ENCODE results near the gene LINC00305. TPM values are rescaled to one million over a fixed set of nuclear protein-coding genes. Genes with fewer than 3 reads are reported as not detected.

LINC00305 gene
- total RNA-seq (2022; extraction: Qiagen RNA extraction; ENCODE audit: low read depth) = not detected in 5 replicates

DNA sequence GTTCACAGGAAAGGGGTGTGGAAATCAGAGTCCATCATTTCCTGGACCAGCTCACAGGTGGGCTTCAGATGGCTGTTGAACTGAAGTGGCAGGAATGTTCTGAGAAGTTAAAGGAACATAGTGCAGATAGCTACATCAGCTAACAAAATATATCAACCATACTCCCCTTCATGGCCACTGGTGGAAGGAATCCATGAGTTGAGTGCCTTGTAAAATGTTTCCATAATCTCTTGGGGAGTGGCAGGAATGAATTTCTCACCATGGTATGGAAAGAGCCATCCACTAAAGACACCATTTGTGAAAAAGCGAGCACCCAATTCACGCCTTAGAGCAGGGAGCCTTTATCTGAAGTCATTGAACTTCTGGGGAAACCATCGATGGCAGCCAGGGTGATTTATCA is at the start of gene LINC00305:
Gene LINC00305 (minus strand): TSS at position 101 of the 400 bp plus-strand sequence.

Other genes with a start within 250 kb of the LINC00305 start
- gene SERPINB10, start 241.1 kb downstream of the LINC00305 start, total RNA-seq (2022; extraction: Qiagen RNA extraction; ENCODE audit: low read depth) = not detected in 5 replicates
- 0.28 to 4.2 TPM (median 0.61 TPM) in 4 of 5 replicates, not detected in the other for gene HMSD, start 199.8 kb downstream of the LINC00305 start, total RNA-seq (2022; extraction: Qiagen RNA extraction; ENCODE audit: low read depth)
- 7.4 to 10.5 TPM (median 10.3 TPM) in 5 replicates for gene SERPINB8, start 179.0 kb downstream of the LINC00305 start, total RNA-seq (2022; extraction: Qiagen RNA extraction; ENCODE audit: low read depth)

All from A549 treated with ZK216348 at 1 μM for 4 hours (cell line).